Stimulated activated naive CD4-positive, alpha-beta T cell (primary cell): ENCODE measurements around the gene SMAD1.
"Not testable (repeated sequence)": the region's sequence is repeated elsewhere in the genome, so short reads cannot be mapped to it uniquely, and the experiment has no call there.

Experiments used
- DNase-seq, 6 experiments: peaks; one replicate each; lab custom pipeline; 2025; lab: John Stamatoyannopoulos, UW

Gene SMAD1

DNA sequence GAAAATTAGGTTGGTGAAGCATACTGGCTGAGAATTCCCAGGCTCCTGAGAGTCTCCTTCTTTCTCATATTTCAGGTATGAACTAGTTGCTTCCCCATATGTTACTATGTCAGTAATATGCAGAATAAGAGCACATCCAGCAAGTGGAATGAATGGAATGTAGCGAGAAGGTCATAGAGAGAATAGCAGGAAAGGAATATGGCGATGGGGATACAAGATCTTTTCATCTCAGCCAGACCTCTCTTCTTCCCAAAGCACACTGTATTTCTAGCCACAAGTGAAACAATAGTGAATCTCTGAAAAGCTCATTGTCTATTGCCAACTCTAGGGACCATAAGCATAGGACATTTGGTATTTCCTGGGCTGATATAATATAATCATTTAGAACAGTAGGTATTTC is 82.9 kb downstream of the SMAD1 start:
- no peak for DNase-seq

- no peak for DNase-seq
Measured at GRCh38 chr4:145565328-145565727, 83.7 kb downstream of the SMAD1 start.

GRCh38 chr4:145566086-145566708 is 84.5 kb downstream of the SMAD1 start:
- DNase-seq = no peak

GRCh38 chr4:145566768-145567167 is 85.1 kb downstream of the SMAD1 start:
- no peak for DNase-seq

DNA sequence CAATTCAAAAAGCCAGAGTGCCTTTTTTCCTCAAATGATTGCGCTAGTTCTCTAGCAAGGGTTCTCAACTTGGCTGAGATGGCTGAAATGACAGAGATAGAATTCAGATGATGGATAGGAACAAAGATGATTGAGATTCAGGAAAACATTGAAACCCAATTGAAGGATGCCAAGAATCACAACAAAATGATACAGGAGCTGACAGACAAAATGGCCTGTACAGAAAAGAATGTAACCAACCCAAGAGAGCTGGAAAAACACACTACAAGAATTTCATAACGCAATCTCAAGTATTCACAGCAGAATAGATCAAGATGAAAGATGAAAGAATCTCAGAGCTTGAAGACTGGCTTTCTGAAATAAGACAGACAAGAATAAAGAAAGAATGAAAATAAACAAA is 85.9 kb downstream of the SMAD1 start:
- DNase-seq = no peak

GRCh38 chr4:145574546-145574945 is 92.9 kb downstream of the SMAD1 start:
- not testable (repeated sequence) for DNase-seq

GRCh38 chr4:145580906-145581305 is 99.3 kb downstream of the SMAD1 start:
- DNase-seq = no peak

- DNase-seq = no peak
Measured at GRCh38 chr4:145583191-145584055, 101.8 kb downstream of the SMAD1 start.

DNA sequence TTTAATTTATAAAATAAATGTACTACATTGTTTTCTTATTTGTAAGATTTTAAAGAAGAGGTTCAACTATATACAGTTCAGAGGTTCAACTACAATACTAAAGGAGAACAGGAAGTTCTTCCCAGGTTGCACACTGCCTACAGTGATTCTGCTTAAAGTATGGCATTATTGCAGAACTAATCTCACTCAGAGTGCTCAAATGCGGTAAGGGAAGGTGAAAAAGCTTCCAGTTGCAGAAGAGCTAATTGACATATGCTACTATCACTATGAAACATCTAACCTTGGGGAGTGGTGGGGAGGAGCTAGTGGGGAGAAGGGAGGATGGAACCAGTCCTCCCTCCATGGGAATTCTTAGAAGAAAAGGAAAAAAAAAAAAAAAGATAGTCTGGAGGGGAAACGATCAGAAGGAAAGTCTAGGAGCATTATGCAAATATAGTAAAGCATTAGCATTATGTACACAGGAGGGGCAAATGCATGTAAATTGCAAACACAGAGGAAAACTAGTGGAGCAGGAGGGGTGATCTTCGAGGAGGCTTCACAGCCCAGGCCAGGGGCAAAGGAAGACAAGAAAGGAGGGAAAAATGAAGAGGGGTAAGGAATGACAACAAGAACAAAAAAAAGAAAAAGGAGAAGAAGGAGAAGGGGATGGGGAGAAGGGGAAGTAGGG is 105.6 kb downstream of the SMAD1 start:
- DNase-seq = no peak

DNA sequence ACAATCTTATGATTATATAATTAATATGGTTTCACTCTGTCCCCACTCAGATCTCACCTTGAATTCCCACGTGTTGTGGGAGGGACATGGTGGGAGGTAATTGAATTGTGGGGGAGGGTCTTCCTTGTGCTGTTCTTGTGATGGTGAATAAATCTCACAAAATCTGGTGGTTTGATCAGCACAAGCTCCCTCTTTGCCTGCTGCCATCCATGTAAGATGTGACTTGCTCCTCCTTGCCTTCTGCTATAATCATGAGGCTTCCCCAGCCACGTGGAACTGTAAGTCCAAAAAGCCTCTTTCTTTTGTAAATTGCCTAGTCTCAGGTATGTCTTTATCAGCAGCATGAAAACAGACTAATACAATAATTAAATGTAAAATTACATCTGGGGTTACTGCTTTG is 107.7 kb downstream of the SMAD1 start:
- DNase-seq = not testable (repeated sequence)

DNA sequence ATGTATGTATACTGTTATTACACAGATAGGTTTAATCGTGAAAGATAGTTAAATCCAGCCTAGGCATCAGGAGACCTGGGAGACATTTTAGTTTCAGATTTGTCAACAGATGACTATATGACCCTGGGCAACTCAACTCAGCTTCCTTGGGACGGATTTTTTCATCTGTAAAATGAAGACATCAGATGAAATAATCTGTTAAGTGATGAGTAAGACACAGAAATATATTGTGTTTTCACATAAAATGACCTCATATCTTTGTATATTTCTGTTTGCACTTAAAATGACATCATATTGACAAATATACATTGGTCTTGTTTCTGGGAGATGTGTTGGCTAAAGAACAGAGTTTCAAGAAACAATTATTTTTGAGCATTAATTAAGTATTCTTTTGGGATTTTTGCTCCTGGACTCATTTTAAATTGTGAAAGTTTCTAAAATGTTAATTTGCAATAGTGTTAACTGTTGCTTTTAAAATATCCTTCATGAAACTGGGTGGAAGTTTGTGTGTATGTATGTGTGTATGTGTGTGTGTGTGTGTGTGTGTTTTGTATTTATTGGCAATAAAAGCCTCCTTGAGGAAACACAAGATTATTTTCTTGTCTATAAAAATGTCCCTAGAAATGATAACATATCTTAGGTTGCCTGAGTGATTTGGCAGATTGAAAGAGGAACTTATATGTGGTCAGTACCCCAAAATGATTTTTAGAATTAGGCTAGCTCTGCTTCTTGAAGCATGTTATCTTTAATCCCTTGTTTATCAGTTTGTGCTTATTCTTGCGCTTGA is 108.5 kb downstream of the SMAD1 start:
- no peak for DNase-seq

DNA sequence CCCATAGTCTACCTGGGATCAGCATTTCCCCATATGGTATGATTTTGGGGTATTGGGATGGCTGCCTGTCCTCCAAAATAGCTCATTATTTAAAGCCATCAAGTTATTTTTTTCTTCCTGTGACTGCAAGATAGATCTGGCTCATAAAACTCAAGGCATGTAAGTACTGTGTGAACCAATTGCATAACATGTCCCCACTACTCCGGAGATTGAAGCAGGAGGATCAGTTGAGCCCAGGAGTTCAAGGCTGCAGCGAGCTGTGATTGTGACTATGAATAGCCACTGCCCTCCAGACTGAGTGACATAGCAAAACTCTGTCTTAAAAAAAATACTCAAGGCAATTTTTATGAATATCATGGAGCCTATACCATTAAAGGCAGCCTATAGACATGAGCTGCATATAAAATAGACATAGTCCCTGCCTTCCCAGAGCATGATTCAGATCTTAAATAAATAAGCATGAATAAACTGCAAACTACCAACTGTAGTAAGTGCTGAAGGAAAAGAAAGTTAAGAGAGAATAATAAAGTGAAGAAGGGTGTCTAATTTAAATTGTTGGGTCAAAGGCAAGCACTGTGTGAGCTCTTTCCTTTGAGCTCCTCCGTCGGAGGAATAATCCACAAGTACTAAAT is 120.6 kb downstream of the SMAD1 start:
- no peak for DNase-seq

- DNase-seq = no peak
Measured at GRCh38 chr4:145605941-145606340, 124.3 kb downstream of the SMAD1 start.
